GM18517 (cell line): ENCODE data around the gene MAD1L1.

Experiments used
- ATAC-seq: cut with Tn5 transposase; IDR thresholded peaks from one replicate; pipeline ENCODE4 v1.9.1; 2021; ENCODE audit warnings: mild to moderate bottlenecking, moderate library complexity; ENCODE audit not compliant: unreplicated experiment

The MAD1L1 gene

DNA sequence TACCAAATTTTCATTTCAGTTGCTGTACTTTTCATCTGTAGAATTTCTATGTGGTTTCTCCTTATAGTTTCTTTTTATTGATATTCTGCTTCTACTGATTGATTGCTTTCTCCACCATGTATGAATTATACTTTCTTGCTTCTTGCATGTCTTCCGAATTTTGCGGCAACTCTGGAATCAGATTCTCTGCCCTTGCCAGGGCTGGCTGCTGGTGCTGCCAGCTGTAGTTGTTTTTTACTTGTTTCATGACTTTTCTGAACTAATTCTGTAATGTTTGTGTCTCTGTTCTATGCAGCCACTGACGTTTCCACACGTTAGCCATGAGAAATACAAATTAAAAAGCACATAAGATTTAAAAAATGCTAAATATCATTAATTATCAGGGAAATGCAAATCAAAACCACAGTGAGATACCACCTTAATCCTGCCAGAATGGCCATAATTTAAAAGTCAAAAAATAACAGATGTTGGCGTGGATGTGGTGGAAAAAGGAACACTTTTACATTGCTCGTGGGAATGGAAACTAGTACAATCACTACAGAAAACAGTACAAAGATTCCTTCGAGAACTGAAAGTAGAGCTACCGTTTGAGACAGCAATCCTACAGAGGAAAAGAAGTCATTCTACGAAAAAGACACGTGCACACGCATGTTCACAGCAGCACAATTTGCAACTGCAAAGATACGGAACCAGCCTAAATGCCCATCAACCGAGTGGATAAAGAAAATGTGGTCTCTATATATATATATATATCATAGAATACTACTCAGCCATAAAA lies 51.5 kb downstream of the MAD1L1 start:
- no peak for ATAC-seq

DNA sequence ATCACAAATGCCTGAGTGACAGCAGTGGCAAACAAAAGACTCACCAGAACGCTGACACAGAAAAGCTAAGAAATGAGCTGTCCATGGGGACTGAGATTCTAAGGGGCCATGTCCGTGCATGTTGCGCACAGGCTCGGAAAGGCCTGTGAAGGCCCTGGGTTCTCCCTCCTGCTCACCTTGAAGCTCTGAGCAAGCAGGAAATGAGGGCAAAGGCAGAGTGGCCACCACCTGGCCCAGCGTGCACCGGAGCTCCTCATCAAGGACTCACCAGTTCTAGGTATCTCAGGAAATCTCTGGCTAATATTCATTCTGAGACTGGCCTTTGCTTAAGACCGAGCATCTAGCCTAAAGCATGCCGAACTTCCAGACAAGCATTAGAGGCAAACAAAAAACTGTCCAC lies 52.7 kb downstream of the MAD1L1 start:
- no peak for ATAC-seq

DNA sequence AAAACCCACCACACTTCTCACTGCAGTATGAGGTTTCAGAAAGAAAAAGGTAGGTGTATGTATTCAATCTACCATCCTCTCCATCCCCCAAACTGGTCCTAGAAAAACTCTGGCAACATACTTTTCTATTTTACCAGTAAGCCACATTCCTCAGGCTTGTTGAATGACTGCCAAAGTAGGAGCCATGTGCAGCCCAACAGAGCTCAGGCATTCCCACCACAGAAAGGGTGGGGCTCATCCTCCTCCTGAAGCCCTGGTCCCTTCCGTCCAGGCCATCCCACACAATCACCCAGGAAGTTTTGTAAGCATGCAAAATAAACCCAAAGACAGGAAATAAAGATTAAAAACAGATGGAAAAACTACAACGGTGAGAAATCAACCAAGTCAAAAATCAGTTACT lies 57.2 kb downstream of the MAD1L1 start:
- no peak for ATAC-seq

DNA sequence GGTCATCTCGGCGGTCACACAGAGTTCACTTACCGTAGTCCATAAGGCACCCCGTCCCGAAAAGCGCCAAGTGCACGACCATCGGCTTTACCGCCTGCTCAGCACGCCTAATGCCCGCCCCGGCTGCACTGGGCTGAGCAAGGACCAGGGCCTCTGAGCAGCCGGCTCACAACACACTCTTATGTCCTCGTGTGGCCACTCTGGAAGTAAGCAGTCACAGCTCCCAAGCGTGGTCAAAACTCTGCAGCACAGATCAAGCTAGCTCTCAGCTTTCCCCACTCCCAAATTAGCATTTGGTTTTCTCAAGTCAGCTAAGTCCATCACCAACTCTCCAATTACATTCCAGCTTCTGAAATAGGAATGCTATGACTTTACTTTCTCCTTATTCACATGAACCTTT lies 57.7 kb downstream of the MAD1L1 start:
- no peak for ATAC-seq

DNA sequence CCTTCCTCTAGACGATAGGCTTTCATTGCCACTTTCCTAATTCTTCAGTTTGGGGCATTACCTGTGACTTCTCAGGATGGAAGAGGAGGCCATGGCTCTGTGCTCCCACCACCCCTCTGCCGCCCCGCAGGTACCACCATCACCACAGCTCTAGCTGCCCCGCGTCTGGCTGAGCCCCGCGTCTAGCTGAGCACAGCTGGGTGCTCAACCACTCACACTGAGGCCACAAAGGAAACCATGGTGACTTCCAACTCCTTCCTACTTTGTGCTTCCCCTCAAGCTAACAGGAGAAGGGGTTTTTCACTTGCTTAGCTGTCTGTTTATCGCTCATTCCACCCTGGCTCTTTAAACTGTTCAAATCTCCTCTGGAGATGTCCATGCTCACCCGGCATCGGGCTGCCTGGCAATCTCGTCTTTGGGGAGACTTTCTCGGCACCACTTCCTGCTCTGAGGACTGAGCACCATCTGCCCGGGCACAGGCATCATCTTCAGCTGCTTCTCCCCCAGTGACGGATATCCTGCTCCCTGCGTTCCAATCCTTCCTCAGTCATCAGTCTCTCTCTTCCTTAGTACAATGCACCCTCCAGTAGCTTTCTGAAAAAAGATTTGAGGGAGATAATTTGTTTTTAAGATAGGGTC lies 59.4 kb downstream of the MAD1L1 start:
- no peak for ATAC-seq

DNA sequence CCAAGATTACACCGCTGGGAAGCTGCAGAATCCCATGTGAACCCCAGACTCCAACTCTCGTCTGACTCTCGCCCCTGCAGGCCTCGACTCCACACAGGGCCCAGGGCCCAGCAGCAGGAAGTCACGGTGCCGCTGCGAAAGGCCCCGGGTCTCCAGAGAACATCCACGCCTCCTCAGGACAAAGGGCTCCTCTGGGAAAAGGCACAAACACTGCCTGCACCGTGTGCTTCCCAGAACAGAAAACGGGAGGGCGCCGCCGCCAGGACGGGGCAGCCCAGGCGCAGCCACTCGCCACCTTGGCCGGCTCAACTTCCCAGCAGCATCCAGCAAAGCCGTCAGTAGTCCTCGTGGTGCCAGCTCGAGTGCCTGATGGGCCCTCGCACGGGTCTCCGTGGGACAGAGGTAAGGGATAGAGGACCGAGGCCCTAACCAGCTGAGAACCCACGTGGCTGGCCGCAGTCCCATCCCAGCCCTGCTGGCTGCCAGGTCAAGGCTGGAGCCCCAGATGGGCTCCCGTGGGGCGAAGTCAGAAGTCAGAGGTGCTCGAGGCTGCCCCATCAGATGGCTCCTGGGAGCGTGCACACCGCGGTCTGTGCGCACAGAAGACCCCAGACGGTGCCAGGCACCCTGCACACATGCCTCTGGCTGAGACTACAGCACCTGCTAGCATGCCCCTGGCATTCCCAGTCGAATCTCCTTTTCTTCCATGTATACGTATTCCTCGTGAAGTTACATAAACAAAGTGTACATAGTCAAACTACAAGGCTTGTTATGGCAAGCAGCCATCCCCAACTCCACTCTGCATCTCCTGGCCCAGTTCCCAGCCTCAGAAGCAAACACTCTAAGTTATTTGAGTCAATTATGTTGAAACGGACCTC lies 60.2 kb downstream of the MAD1L1 start:
- no peak for ATAC-seq

DNA sequence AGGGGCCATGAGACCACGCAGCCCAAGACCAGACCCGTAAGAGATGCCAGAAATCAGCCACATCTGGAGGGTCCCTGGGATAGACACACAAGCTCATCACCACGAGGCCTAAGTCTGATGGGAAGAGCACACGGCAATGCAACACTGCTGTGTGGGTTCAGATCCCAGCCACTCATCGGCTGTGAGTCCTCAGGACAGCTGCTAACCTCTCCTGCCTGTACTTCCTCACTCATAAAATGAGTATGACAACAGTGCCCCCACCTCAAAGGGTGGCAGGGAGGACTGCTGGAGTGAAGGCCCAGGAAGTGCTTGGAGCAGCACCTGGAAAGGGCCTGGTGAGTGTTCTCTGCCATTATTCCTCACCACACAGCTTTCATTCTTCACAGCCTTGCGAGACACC lies 60.9 kb downstream of the MAD1L1 start:
- ATAC-seq, result no peak

DNA sequence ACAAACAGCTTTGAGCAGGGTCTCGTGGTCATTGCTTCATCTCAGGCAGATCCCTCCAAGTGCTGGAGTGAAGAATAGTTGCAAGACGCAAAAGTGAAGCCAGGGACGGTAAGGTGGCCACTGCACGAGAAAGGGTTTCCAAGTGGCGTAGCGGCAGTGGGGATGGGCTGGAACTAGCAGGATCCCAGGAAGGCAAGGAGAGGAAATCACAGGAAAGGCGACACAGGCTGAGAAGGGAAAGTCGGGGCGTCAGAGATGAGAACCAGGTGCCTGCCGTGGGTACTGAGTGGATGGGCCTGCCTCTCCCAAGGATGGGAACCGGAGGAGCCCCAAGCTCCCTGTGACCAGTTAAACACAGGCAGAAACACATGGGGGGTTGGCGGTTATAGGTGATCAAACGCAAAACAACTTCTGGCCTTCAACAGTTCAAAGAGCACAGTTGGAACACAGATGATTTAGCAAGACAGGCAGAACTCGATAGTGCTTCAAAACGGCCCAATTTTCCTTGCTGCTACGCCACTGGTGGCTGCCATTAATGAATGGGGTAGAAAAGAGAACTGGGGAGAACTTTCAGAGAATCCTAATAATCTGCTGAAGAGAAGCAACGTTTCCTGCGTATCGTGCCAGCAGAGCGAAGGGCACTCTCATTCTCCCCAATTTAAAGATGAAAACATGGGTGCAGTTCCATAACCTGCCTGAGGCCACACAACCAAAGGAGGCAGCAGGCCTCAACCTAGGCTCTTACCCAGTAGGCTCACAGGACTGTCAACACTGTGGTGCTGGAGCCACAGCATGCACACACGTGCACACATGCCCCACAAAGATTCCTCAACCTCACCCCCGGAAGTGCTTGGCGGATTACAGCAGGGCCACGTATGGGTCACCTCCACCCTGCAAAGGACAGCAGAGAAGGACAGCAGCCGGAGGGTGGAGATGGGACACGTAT lies 61.9 kb downstream of the MAD1L1 start:
- no peak for ATAC-seq

DNA sequence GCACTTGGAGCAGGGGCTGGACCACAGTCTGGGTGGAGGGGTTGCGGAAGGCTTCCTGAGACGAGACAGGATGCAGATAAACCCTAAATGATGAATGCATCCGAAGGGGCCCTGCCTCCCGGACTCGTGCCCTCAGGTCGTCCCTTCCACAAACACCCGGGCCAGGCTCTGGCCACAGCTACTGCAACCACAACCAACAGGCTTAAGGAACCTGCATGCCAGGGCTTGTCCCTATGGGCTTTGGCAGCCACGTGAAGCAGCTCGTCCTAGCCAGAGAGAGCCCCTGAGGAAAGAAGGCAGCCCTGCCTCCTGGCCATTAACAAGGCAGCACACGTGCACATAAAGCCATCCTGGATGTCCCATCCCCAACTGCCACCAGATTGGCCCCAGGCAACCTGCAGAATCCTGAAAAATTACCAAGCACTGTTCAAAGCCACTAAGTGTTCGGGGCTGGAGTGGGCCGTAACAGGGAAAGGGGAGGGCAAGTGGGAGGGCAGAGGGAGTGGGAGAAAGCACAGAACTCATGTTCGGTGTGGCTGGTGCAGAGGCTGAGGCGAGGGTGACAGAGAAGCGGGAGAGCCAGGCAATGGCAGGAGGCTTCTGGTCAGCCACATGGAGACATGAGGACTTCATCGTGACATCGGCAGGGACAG lies 62.7 kb downstream of the MAD1L1 start:
- no peak for ATAC-seq

DNA sequence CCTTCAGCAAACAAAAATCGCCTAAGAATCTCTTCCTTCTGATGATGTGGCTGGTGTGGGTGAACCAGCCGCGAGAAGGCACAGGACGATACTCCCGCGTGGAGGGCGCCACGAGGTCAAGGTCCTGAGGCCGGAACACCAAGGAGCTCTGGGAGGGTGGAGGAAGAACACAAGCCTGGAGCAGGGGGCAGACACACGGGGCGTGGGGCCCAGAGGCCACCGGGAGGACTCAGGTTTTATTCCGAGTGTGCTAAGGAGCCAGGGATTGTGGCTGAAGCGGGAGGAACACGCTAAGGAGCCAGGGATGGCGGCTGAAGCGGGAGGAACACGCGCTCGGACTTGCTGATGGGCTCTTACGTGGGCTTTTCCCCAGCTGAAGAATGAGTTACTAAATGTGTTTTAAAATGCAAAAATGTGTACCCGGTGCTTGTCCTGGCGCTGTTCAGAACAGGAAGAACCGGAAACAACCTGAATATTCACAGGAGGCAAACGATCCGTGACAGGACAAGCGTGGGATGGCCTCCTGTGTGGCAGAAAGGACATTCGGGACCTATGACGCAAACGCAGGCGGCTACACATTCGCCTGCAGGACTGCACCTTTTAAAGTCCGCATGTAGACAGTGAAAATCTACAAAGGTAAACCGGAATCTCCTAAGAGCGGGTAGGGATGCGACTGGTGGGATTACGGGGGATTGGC lies 64.0 kb downstream of the MAD1L1 start:
- no peak for ATAC-seq

DNA sequence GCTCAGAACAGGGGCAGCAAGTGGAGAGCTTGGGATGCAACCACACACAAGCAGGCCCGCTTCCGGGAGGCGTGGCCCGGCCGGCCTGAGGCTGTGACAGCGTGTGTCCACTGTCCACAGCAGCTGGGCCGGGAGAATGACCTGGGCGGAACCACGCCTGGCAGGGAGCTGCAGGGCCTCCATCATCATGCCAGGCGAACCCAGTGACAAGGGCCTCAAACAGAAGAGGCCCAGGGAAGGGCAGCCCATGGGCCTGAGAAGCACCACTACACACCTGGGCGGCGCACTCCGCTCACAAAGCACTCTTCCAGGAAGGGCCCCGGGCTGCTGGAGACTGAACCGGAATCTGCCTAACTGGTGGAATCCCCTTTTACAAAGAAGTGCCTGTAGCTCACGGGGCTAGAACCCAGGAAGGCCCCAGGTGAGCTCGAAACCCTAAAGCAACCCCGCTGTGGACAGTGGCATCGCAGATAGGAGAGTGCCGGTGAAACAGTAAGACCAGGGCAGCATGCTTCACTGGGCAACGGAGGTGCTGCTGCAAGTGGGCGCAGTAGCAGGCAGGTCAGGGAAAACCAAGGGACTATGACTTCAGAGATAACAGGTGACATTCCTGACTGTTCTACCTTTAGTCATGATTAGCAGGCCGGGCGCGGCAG lies 66.0 kb downstream of the MAD1L1 start:
- no peak for ATAC-seq

DNA sequence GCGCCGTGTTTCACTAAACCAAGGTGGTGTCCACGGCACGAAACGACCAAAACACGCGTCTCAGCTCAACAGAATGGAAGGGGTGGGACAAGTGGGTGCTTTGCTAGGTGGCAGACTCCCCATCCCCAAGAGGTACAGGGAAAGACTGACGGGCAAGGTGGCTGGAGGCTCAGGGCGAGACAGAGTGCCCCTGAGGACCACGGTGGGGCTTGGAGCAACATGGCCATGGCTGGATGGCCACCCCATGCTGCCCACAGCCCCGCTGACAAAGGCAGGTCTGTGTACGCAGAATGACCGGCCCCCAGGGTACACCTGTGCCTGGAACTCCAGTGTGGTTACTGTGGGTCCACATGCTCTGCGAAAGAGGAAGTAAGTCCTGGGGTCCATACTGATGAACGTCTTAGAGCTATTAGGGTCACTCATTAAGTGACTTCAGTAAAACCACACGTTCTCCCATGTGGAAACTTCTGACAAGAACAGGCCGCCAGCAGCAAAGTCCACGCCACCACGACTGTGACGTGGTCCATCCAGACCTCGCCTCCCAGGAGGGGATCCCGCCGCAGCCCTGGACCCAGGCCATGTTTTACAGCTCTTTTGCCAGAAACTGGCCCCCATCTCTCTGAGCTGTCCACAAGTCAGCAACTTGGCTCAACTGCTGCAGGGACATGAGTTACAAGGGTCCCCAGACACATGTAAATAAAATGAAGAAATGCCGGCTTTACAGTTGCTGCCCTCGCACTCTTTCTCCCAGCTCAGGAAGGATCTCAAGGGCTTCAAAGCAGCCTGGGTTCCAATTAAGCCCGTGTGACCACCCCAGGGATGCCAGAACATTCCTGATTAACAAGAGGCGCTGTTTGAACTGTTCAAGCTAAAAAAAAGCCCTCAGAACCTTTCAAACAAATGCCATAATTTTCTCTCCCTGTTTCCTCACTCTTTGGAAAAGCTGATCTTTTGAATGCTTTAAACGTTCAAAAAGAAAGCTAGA lies 66.8 kb downstream of the MAD1L1 start:
- peak; percentile 61 for ATAC-seq

DNA sequence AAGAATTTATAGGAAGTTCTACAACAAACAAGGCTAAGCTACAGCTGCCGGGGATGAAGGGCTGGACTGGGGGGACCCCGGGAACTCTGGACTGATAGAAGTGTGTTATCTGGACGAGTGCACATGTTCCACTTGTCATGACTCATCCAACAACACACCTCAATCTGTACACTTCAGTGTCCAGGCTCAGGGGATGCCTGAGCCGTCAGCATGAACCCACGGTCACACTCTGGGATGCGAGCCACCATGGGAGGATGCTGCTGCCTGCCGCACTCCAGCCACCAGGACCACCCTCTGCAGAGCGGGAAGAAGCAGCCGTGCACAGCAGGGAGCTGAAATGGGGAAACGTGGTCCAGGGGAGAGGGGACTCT lies 67.5 kb downstream of the MAD1L1 start:
- ATAC-seq, result no peak

DNA sequence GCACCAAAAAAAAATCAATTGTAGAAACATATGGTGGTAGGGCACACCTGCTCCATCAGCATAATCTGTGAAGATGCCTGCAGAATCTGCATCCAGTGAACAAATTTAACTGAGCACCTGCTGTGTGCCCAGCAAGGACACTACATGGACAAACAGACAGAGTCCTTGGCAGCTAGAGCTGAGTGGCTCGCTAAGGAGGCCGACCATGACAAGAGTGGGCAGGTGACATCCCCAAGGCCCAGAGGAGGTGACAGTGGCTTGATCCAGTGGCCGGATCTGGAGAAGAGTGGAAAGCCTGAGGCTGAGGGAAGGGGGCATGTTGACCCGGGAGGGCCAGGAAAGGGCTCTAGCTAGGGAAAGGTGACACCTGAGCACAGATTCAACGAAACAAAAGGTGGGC lies 68.1 kb downstream of the MAD1L1 start:
- no peak for ATAC-seq

DNA sequence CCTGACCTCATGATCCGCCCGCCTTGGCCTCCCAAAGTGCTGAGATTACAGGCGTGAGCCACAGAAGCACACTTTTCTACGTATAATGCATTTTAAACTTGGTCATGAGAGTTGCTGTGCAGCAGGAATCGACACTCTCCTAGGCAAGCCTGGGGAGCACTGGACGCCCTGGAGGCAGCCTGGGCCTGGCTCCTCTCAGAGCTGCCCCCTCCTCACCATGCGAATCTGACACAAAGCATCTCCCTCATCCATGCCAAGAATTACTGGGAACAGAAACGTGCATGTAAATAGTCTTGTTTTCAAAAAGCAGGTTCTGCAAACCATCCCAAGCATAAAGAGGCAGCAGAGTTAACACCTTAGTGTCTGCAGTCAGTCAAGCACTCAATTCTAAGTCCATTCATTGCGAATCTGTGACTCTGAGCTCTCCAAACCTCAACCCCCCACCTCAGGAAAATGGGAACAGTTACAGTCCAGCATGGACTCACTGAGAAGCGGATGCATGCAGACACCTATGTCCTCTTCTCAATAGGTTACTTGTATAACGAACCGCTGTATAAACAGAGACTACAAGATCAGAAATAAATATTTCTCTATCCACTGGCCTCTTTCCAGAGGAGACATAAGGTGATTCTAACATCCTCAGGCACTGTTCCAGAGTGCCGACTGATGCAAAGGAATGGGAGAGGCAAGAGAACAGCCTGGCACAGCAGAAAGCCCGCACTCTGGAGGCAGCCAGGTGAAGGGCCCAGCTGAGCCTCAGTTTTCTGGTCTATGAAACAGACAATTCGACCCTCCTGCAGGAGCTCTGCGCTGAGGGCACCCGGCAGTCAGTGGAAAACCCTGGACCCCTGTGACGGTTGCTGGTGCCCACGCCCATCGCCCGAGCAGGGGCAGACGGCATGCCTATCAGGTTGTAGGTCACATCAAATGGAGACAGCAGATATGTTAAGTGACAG lies 68.9 kb downstream of the MAD1L1 start:
- no peak for ATAC-seq

DNA sequence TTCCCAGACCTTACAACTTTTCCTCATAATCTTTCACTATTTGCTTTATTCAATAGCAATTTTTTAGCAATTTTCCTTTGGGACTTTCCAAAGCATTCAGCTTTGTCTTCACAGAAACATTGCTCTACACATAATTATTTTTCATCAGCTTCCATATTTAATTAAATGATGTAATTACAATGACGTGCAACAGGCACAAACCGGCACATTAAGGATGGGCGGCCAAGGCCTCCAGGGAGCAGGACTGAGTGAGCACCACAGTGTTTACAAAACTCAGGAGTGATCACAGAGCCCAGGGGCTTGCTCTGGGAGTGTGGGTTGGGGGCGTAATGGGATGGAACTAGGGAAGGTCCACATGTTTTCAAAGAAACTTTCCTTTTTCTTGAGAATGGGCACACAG lies 69.8 kb downstream of the MAD1L1 start:
- no peak for ATAC-seq
